ENCODE data around the gene SIX2. TPM values are rescaled to one million over a fixed set of nuclear protein-coding genes. Genes with fewer than 3 reads are reported as not detected.

The SIX2 gene
- total RNA-seq, 1 donor from 2014 or later, result 7.4 TPM

DNA sequence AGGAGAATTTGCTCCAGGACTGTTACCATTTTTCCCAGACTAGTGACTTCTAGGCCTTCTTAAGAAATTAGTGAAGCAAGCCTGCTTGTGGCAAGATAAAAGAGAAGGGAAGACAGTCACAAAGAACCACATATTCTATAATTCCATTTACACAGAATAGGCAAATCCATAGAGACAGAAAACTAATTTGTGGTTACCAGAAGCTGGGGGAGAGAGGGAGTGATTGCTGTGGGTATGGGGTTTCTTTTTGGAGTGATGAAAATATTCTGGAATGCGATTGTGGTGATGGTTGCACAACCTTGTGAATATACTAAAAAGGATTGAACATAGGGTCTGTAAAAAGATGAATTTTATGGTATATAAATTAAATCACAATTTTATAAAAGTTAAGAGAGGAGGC is 37.5 kb upstream of the SIX2 start:
- no peak for FAIRE-seq

DNA sequence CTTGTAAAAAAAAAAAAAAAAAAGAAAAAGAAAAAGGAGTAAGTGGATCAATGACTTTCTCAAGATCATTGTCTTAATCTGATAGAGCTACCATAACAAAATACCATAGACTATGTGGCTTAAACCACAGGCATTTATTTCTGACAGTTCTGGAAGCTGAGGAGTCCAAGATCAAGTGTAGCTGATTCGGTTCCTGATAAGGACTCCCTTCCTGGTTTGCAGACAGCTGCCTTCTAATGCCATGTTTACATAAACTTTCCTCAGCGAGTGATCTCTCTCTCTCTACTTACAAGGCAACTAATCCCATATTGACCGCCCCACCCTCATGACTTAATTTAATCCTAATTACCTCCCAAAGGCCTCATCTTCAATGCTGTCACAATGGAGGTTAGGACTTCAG is 36.5 kb upstream of the SIX2 start:
- Histone ChIP-seq H3K4me3 (ENCODE audit: insufficient read depth, low read depth, low read length) (no peak overlapping the region), H3K9ac (ENCODE audit: low read length) (no peak overlapping the region), H4K20me1 (ENCODE audit: insufficient read depth, low read length) (no peaks in the 10 kb centered on the region), H3K36me3 (ENCODE audit: insufficient read depth, low read length) (no peaks in the 10 kb centered on the region), H2AFZ (ENCODE audit: low read depth, low read length) (no peak overlapping the region), H3K27ac (ENCODE audit: low read depth, low read length) (no peak overlapping the region), H3K4me1 (ENCODE audit: insufficient read depth, low read length) (no peaks in the 10 kb centered on the region), H3K79me2 (ENCODE audit: insufficient read depth, low read length) (no peaks in the 10 kb centered on the region), H3K9me3 (ENCODE audit: insufficient read depth, low read depth, low read length) (peaks cover 5% of the 10 kb centered on the region), H3K4me2 (ENCODE audit: low read length) (no peak overlapping the region), H3K27me3 (ENCODE audit: insufficient read depth, low read length) (peaks cover 23% of the 10 kb centered on the region)
- DNase-seq (ENCODE audit: low read depth), result no peak
- Mint-ChIP-seq H3K36me3 (ENCODE audit: low read depth, unreplicated experiment) (no peaks in the 10 kb centered on the region), H3K27ac (ENCODE audit: unreplicated experiment) (peak overlapping the region; percentile 48), H3K27me3 (ENCODE audit: low read depth, unreplicated experiment) (peaks cover 46% of the 10 kb centered on the region), H3K4me3 (ENCODE audit: unreplicated experiment) (no peak overlapping the region), H3K4me1 (ENCODE audit: low read depth, unreplicated experiment) (peaks cover 36% of the 10 kb centered on the region), H3K9me3 (ENCODE audit: unreplicated experiment) (peaks cover 5% of the 10 kb centered on the region)
- FAIRE-seq, result no peak
- TF ChIP-seq, protein P1, sequence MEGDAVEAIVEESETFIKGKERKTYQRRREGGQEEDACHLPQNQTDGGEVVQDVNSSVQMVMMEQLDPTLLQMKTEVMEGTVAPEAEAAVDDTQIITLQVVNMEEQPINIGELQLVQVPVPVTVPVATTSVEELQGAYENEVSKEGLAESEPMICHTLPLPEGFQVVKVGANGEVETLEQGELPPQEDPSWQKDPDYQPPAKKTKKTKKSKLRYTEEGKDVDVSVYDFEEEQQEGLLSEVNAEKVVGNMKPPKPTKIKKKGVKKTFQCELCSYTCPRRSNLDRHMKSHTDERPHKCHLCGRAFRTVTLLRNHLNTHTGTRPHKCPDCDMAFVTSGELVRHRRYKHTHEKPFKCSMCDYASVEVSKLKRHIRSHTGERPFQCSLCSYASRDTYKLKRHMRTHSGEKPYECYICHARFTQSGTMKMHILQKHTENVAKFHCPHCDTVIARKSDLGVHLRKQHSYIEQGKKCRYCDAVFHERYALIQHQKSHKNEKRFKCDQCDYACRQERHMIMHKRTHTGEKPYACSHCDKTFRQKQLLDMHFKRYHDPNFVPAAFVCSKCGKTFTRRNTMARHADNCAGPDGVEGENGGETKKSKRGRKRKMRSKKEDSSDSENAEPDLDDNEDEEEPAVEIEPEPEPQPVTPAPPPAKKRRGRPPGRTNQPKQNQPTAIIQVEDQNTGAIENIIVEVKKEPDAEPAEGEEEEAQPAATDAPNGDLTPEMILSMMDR (IDR thresholded peaks at IDR 0.05; ENCODE audit: insufficient read depth, low read depth, low read length), result no peak
- no peak for TF ChIP-seq EZH2 (IDR thresholded peaks at IDR 0.05; ENCODE audit: insufficient read depth, low read length)

More for the DNA sequence above, 37.5 kb upstream of the SIX2 start:
- peak; percentile 66 for DNase-seq (ENCODE audit: low read depth)
- Histone ChIP-seq H4K20me1 (ENCODE audit: insufficient read depth, low read length) (no peaks in the 10 kb centered on the region), H3K9ac (ENCODE audit: low read length) (no peak overlapping the region), H3K27ac (ENCODE audit: low read depth, low read length) (no peak overlapping the region), H3K79me2 (ENCODE audit: insufficient read depth, low read length) (no peaks in the 10 kb centered on the region), H3K27me3 (ENCODE audit: insufficient read depth, low read length) (peaks cover 22% of the 10 kb centered on the region), H3K4me3 (ENCODE audit: insufficient read depth, low read depth, low read length) (no peak overlapping the region), H3K4me1 (ENCODE audit: insufficient read depth, low read length) (no peaks in the 10 kb centered on the region), H3K9me3 (ENCODE audit: insufficient read depth, low read depth, low read length) (peaks cover 5% of the 10 kb centered on the region), H3K36me3 (ENCODE audit: insufficient read depth, low read length) (no peaks in the 10 kb centered on the region), H3K4me2 (ENCODE audit: low read length) (no peak overlapping the region), H2AFZ (ENCODE audit: low read depth, low read length) (no peak overlapping the region)
- Mint-ChIP-seq H3K27ac (ENCODE audit: unreplicated experiment) (peak overlapping the region; percentile 48), H3K36me3 (ENCODE audit: low read depth, unreplicated experiment) (no peaks in the 10 kb centered on the region), H3K4me3 (ENCODE audit: unreplicated experiment) (no peak overlapping the region), H3K4me1 (ENCODE audit: low read depth, unreplicated experiment) (peaks cover 33% of the 10 kb centered on the region), H3K27me3 (ENCODE audit: low read depth, unreplicated experiment) (peaks cover 40% of the 10 kb centered on the region), H3K9me3 (ENCODE audit: unreplicated experiment) (peaks cover 2% of the 10 kb centered on the region)
- TF ChIP-seq, protein P1 (IDR thresholded peaks at IDR 0.05; ENCODE audit: insufficient read depth, low read depth, low read length), result no peak
- TF ChIP-seq EZH2 (IDR thresholded peaks at IDR 0.05; ENCODE audit: insufficient read depth, low read length), result no peak

DNA sequence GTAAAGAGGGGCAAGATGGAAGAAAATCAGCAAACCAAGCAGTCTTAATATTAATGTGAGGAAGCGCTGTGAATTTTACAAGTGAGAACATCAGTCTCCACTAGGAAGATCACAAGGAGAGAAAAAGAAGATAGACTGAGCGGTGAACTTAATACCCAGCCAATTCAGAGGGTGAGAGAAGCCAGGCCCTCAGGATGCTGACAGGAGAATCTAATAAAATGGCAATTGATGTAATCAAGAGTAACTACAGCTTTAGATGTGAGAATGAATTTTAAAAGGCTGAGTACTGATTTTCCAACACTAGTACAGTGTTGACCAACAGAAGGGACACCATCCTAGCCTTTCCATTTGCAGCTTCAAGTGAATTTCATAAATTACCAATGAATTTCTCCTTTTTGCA is 35.7 kb upstream of the SIX2 start:
- Histone ChIP-seq H3K4me1 (ENCODE audit: insufficient read depth, low read length) (no peaks in the 10 kb centered on the region), H3K4me3 (ENCODE audit: insufficient read depth, low read depth, low read length) (no peak overlapping the region), H3K27ac (ENCODE audit: low read depth, low read length) (no peak overlapping the region), H4K20me1 (ENCODE audit: insufficient read depth, low read length) (no peaks in the 10 kb centered on the region), H3K9ac (ENCODE audit: low read length) (no peak overlapping the region), H3K4me2 (ENCODE audit: low read length) (no peak overlapping the region), H2AFZ (ENCODE audit: low read depth, low read length) (no peak overlapping the region), H3K27me3 (ENCODE audit: insufficient read depth, low read length) (peaks cover 23% of the 10 kb centered on the region), H3K79me2 (ENCODE audit: insufficient read depth, low read length) (no peaks in the 10 kb centered on the region), H3K36me3 (ENCODE audit: insufficient read depth, low read length) (no peaks in the 10 kb centered on the region), H3K9me3 (ENCODE audit: insufficient read depth, low read depth, low read length) (peaks cover 5% of the 10 kb centered on the region)
- TF ChIP-seq EZH2 (IDR thresholded peaks at IDR 0.05; ENCODE audit: insufficient read depth, low read length), result no peak
- TF ChIP-seq, protein P1 (IDR thresholded peaks at IDR 0.05; ENCODE audit: insufficient read depth, low read depth, low read length), result no peak
- no peak overlapping the region for H3K27ac Mint-ChIP-seq (ENCODE audit: unreplicated experiment)
- no peak for DNase-seq (ENCODE audit: low read depth)
- peaks cover 36% of the 10 kb centered on the region for H3K4me1 Mint-ChIP-seq (ENCODE audit: low read depth, unreplicated experiment)
- no peak overlapping the region for H3K4me3 Mint-ChIP-seq (ENCODE audit: unreplicated experiment)
- H3K9me3 Mint-ChIP-seq (ENCODE audit: unreplicated experiment), result peaks cover 5% of the 10 kb centered on the region
- peaks cover 44% of the 10 kb centered on the region for H3K27me3 Mint-ChIP-seq (ENCODE audit: low read depth, unreplicated experiment)
- FAIRE-seq, result no peak
- H3K36me3 Mint-ChIP-seq (ENCODE audit: low read depth, unreplicated experiment), result no peaks in the 10 kb centered on the region
